DND-41 (cell line): ENCODE measurements around the gene HOMER3.

ENCODE experiments used
- ATAC-seq: fragments of 200-7000 bp; cut with Tn5 transposase; 3 replicates; pipeline ENCODE4 v1.9.1; 2021; ENCODE audit warnings: low read depth; ENCODE audit not compliant: insufficient read depth
- DNase-seq: peaks from one replicate; pipeline ENCODE4 v3.0.0-alpha.2; 2020
- H2AFZ ChIP-seq: 2 replicates; pipeline ENCODE4 v1.6.0; 2012; ENCODE audit warnings: low read depth, low read length
- H3K27ac ChIP-seq: 2 replicates; pipeline ENCODE4 v1.5.1; 2012; ENCODE audit warnings: low read length, inconsistent platforms
- H3K27me3 ChIP-seq: fragments of 200-600 bp; sonication (generic); 2 replicates; pipeline ENCODE4 v1.6.0; 2012; ENCODE audit warnings: low read length, mild to moderate bottlenecking, inconsistent platforms; ENCODE audit not compliant: insufficient read depth, poor library complexity
- H3K36me3 ChIP-seq: 2 replicates; pipeline ENCODE4 v1.5.1; 2012; ENCODE audit warnings: low read length, inconsistent platforms; ENCODE audit not compliant: insufficient read depth
- H3K4me1 ChIP-seq: 2 replicates; pipeline ENCODE4 v1.5.1; 2012; ENCODE audit warnings: mild to moderate bottlenecking, low read length; ENCODE audit not compliant: insufficient read depth
- H3K4me2 ChIP-seq: 2 replicates; pipeline ENCODE4 v1.6.0; 2012; ENCODE audit warnings: mild to moderate bottlenecking, moderate library complexity, low read length, inconsistent platforms; ENCODE audit not compliant: insufficient read depth
- H3K4me3 ChIP-seq, 2 experiments: fragments of 200-600 bp in 1 of 2; shearing (Covaris generic) in 1 of 2; 2 replicates each; pipeline ENCODE4 v1.5.1; 2012 to 2016; ENCODE audit warnings: inconsistent platforms in 2 of 2, low read length in 2 of 2, mild to moderate bottlenecking in 2 of 2, low read depth in 1 of 2, moderate library complexity in 1 of 2
- H3K79me2 ChIP-seq: 2 replicates; pipeline ENCODE4 v1.6.0; 2012; ENCODE audit warnings: low read length, inconsistent platforms; ENCODE audit not compliant: insufficient read depth
- H3K9ac ChIP-seq: 2 replicates; pipeline ENCODE4 v1.6.0; 2012; ENCODE audit warnings: low read depth, mild to moderate bottlenecking, inconsistent platforms, low read length, moderate library complexity
- H3K9me3 ChIP-seq: 2 replicates; pipeline ENCODE4 v1.5.1; 2012; ENCODE audit warnings: low read length, moderate library complexity, mild to moderate bottlenecking, inconsistent platforms; ENCODE audit not compliant: insufficient read depth, severe bottlenecking
- H4K20me1 ChIP-seq: 2 replicates; pipeline ENCODE4 v1.6.0; 2012; ENCODE audit warnings: low read length; ENCODE audit not compliant: insufficient read depth
- CTCF ChIP-seq: IDR thresholded peaks from 2 replicates; pipeline ENCODE4 v1.5.1; 2012; ENCODE audit warnings: borderline replicate concordance, low read length, moderate library complexity, mild to moderate bottlenecking; ENCODE audit not compliant: poor library complexity, severe bottlenecking; ENCODE audit errors: extremely low read depth
- EZH2 ChIP-seq: IDR thresholded peaks from 3 replicates; pipeline ENCODE4 v1.6.1; 2012; ENCODE audit warnings: borderline replicate concordance, low read depth, mild to moderate bottlenecking, moderate library complexity, low read length, inconsistent platforms; ENCODE audit not compliant: severe bottlenecking

The HOMER3 gene

GRCh38 chr19:18941628-18942354 lies 774 bp upstream of the HOMER3 start:
- Histone ChIP-seq H3K9me3 (no peaks in the 10 kb centered on the region), H3K4me1 (peaks cover 17% of the 10 kb centered on the region), H3K27me3 (no peaks in the 10 kb centered on the region), H3K27ac (no peak overlapping the region), H3K36me3 (no peaks in the 10 kb centered on the region), H3K9ac (no peak overlapping the region), H2AFZ (peak overlapping the region; percentile 68), H4K20me1 (no peaks in the 10 kb centered on the region), H3K79me2 (no peaks in the 10 kb centered on the region), H3K4me3 (peak overlapping the region in 1 of 2 experiments; percentile 45; a peak in 1 of 4 replicates), H3K4me2 (peak overlapping the region; percentile 60)
- no peak for ATAC-seq
- DNase-seq: no peak
- TF ChIP-seq CTCF: no peak

- no peaks in the 10 kb centered on the region for H4K20me1 ChIP-seq
- peak overlapping the region; percentile 80 for H2AFZ ChIP-seq
- peaks cover 17% of the 10 kb centered on the region for H3K4me1 ChIP-seq
- H3K4me3 ChIP-seq: peak overlapping the region; percentile 36 to 67; a peak in 3 of 4 replicates
- no peaks in the 10 kb centered on the region for H3K36me3 ChIP-seq
- no peaks in the 10 kb centered on the region for H3K27me3 ChIP-seq
- H3K9ac ChIP-seq: peak overlapping the region; percentile 82
- no peak for TF ChIP-seq CTCF
- no peak for TF ChIP-seq EZH2
- ATAC-seq (0 out of 3 replicates have a peak, but pooled peaks have one; percentile 2), DNase-seq (no peak)
- H3K4me2 ChIP-seq: peak overlapping the region; percentile 92
- H3K79me2 ChIP-seq: no peaks in the 10 kb centered on the region
- H3K9me3 ChIP-seq: no peaks in the 10 kb centered on the region
- no peak overlapping the region; the same call in 1 of the 2 replicates for H3K27ac ChIP-seq
Observed at GRCh38 chr19:18939922-18940768, 872 bp downstream of the HOMER3 start.

- H3K36me3 ChIP-seq: no peaks in the 10 kb centered on the region
- no peaks in the 10 kb centered on the region for H3K79me2 ChIP-seq
- no peaks in the 10 kb centered on the region for H3K27me3 ChIP-seq
- H4K20me1 ChIP-seq: no peaks in the 10 kb centered on the region
- no peak for DNase-seq
- TF ChIP-seq EZH2 (no peak), CTCF (no peak)
- H3K4me1 ChIP-seq: peaks cover 17% of the 10 kb centered on the region
- no peak overlapping the region for H2AFZ ChIP-seq
- ATAC-seq: no peak
- H3K4me2 ChIP-seq: no peak overlapping the region
- no peaks in the 10 kb centered on the region for H3K9me3 ChIP-seq
- no peak overlapping the region for H3K4me3 ChIP-seq
- H3K27ac ChIP-seq: no peak overlapping the region
- H3K9ac ChIP-seq: no peak overlapping the region
Observed at GRCh38 chr19:18939163-18939562, 1.9 kb downstream of the HOMER3 start.
